Measurements from ENCODE around the gene WDR35. TPM values are rescaled to one million over a fixed set of nuclear protein-coding genes. Genes with fewer than 3 reads are reported as not detected.

Gene WDR35
- total RNA-seq, 1 experiment from 2014 or later = 16.7 TPM

DNA sequence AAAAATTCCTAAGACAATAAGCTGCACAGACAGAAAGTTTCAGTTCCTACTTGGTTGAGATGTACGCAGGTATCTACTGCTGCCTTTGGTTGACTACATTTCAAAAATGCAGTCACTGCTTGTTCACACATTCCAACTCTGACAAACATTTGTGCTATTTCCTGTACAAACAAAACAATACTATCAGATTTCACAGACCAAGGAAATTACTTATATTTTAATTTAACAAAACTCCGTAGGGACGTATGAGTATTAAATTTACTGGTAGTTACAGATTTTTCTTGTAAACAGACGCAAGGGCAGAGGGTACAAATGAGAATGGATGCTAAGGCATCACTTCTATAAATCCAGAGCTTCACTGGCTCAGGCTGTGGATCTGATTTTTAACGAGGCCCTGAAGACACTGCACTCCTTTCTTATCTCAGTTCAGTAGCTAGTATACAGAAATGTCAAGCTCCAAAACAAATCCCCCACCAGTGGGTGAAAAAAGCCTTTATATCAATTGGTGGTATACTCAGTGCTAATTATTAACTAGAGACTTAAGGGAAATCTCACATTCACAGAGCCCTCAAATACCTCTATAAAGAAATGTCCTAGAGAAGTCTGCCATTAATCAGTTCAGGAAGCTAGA, 56.4 kb downstream of the WDR35 start:
- no peak for DNase-seq
- Histone ChIP-seq H3K18ac (ENCODE audit: insufficient read length, low read depth, low read length) (no peak overlapping the region), H2BK12ac (ENCODE audit: insufficient read length, low read depth, low read length) (no peak overlapping the region), H3K79me2 (ENCODE audit: insufficient read depth, low read length) (no peaks in the 10 kb centered on the region), H3K23me2 (ENCODE audit: insufficient read length, low read depth, low read length, poor library complexity, severe bottlenecking) (no peaks in the 10 kb centered on the region), H2AK5ac (ENCODE audit: insufficient read length, low read length) (no peak overlapping the region), H3K23ac (ENCODE audit: insufficient read length, low read depth, low read length) (no peak overlapping the region), H2BK15ac (ENCODE audit: low read depth, low read length) (no peak overlapping the region), H2BK20ac (ENCODE audit: low read depth, low read length, poor library complexity, severe bottlenecking) (no peak overlapping the region), H3K9ac (ENCODE audit: extremely low read depth, insufficient read length, low read length) (no peak overlapping the region), H4K8ac (replicated peaks; ENCODE audit: insufficient read length, low read depth, low read length) (no peak overlapping the region), H2AFZ (ENCODE audit: low read length) (no peak overlapping the region), H3K14ac (ENCODE audit: insufficient read depth, low read length) (no peak overlapping the region), H4K91ac (ENCODE audit: insufficient read length, low read depth, low read length) (no peak overlapping the region), H3T11ph (ENCODE audit: low read length) (no peak overlapping the region), H4K20me1 (ENCODE audit: control insufficient read depth, insufficient read depth, insufficient read length) (no peaks in the 10 kb centered on the region), H3K79me1 (ENCODE audit: insufficient read depth, low read depth, low read length, poor library complexity, severe bottlenecking) (no peaks in the 10 kb centered on the region), H2BK120ac (ENCODE audit: low read depth, low read length, poor library complexity, severe bottlenecking) (no peak overlapping the region), H3K27ac (ENCODE audit: insufficient read length, low read depth, low read length) (no peak overlapping the region), H3K4me1 (ENCODE audit: insufficient read depth, low read length) (no peaks in the 10 kb centered on the region), H3K4ac (ENCODE audit: low read depth, low read length) (no peak overlapping the region), H3K56ac (ENCODE audit: insufficient read length, low read depth, low read length) (no peak overlapping the region), H3K27me3 (ENCODE audit: insufficient read depth, low read length) (no peaks in the 10 kb centered on the region), H3K9me3 (ENCODE audit: control insufficient read depth, low read depth, low read length) (peaks cover 8% of the 10 kb centered on the region), H3K4me2 (ENCODE audit: insufficient read depth, insufficient read length, low read length) (no peak overlapping the region), H4K5ac (ENCODE audit: insufficient read length, low read depth, low read length) (no peak overlapping the region), H2BK5ac (ENCODE audit: insufficient read length, low read length) (no peak overlapping the region)
- no peak overlapping the region for H3K27ac Mint-ChIP-seq
- H3K36me3 Mint-ChIP-seq (ENCODE audit: insufficient read depth in 1 of 3, low read depth in 3 of 3) = peaks cover 40 to 57% (median 49%) of the 10 kb centered on the region in 3 experiments
- no peak overlapping the region for H3K4me3 Mint-ChIP-seq
- no peaks in the 10 kb centered on the region for H3K4me1 Mint-ChIP-seq
- WGBS (ENCODE audit: extremely low coverage, insufficient read length, low lambda C conversion rate) = no CpG with 5 or more reads among the region's 5 CpGs
- peaks cover 9% of the 10 kb centered on the region in 2 experiments for H3K9me3 Mint-ChIP-seq
- TF ChIP-seq, protein P1, sequence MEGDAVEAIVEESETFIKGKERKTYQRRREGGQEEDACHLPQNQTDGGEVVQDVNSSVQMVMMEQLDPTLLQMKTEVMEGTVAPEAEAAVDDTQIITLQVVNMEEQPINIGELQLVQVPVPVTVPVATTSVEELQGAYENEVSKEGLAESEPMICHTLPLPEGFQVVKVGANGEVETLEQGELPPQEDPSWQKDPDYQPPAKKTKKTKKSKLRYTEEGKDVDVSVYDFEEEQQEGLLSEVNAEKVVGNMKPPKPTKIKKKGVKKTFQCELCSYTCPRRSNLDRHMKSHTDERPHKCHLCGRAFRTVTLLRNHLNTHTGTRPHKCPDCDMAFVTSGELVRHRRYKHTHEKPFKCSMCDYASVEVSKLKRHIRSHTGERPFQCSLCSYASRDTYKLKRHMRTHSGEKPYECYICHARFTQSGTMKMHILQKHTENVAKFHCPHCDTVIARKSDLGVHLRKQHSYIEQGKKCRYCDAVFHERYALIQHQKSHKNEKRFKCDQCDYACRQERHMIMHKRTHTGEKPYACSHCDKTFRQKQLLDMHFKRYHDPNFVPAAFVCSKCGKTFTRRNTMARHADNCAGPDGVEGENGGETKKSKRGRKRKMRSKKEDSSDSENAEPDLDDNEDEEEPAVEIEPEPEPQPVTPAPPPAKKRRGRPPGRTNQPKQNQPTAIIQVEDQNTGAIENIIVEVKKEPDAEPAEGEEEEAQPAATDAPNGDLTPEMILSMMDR (conservative IDR thresholded peaks at IDR 0.05) = no peak
- no peaks in the 10 kb centered on the region for H3K27me3 Mint-ChIP-seq (ENCODE audit: low read depth)

Measured in H9 (cell line).